ENCODE results near the gene MRM2. TPM values are rescaled to one million over a fixed set of nuclear protein-coding genes. Genes with fewer than 3 reads are reported as not detected.

Gene MRM2
- total RNA-seq, 1 donor from 2014 or later, result 18.9 TPM

- Mint-ChIP-seq H3K4me3 (ENCODE audit: unreplicated experiment) (no peak overlapping the region), H3K27ac (ENCODE audit: unreplicated experiment) (no peak overlapping the region)
Measured at GRCh38 chr7:2202901-2203765, 38.9 kb downstream of the MRM2 start.

GRCh38 chr7:2202361-2202761 is 39.6 kb downstream of the MRM2 start:
- TF ChIP-seq CTCF (IDR thresholded peaks at IDR 0.05), result no peak
- peaks cover 20% of the 10 kb centered on the region for H3K36me3 Mint-ChIP-seq (ENCODE audit: unreplicated experiment)
- no peaks in the 10 kb centered on the region for H3K9me3 Mint-ChIP-seq (ENCODE audit: unreplicated experiment)
- H3K4me3 Mint-ChIP-seq (ENCODE audit: unreplicated experiment), result no peak overlapping the region
- H3K27me3 Mint-ChIP-seq (ENCODE audit: unreplicated experiment), result no peaks in the 10 kb centered on the region
- H3K27ac Mint-ChIP-seq (ENCODE audit: unreplicated experiment), result no peak overlapping the region
- no peak for DNase-seq (ENCODE audit: extremely low spot score, unreplicated experiment)
- peaks cover 24% of the 10 kb centered on the region for H3K4me1 Mint-ChIP-seq (ENCODE audit: unreplicated experiment)

More at GRCh38 chr7:2202901-2203765, 38.9 kb downstream of the MRM2 start:
- Mint-ChIP-seq H3K27me3 (ENCODE audit: unreplicated experiment) (no peaks in the 10 kb centered on the region), H3K4me1 (ENCODE audit: unreplicated experiment) (peaks cover 24% of the 10 kb centered on the region), H3K9me3 (ENCODE audit: unreplicated experiment) (no peaks in the 10 kb centered on the region), H3K36me3 (ENCODE audit: unreplicated experiment) (peaks cover 18% of the 10 kb centered on the region)
- peak; percentile 25 for TF ChIP-seq CTCF (IDR thresholded peaks at IDR 0.05)
- no peak for DNase-seq (ENCODE audit: extremely low spot score, unreplicated experiment)

- Mint-ChIP-seq H3K27me3 (ENCODE audit: unreplicated experiment) (no peaks in the 10 kb centered on the region), H3K36me3 (ENCODE audit: unreplicated experiment) (peaks cover 20% of the 10 kb centered on the region), H3K27ac (ENCODE audit: unreplicated experiment) (no peak overlapping the region), H3K9me3 (ENCODE audit: unreplicated experiment) (no peaks in the 10 kb centered on the region), H3K4me3 (ENCODE audit: unreplicated experiment) (no peak overlapping the region), H3K4me1 (ENCODE audit: unreplicated experiment) (peaks cover 24% of the 10 kb centered on the region)
- DNase-seq (ENCODE audit: extremely low spot score, unreplicated experiment), result no peak
- no peak for TF ChIP-seq CTCF (IDR thresholded peaks at IDR 0.05)
Measured at GRCh38 chr7:2201686-2202360, 40.2 kb downstream of the MRM2 start.

GRCh38 chr7:2201128-2201527 is 40.9 kb downstream of the MRM2 start:
- DNase-seq (ENCODE audit: extremely low spot score, unreplicated experiment), result no peak
- H3K4me1 Mint-ChIP-seq (ENCODE audit: unreplicated experiment), result peaks cover 24% of the 10 kb centered on the region
- peaks cover 20% of the 10 kb centered on the region for H3K36me3 Mint-ChIP-seq (ENCODE audit: unreplicated experiment)
- no peaks in the 10 kb centered on the region for H3K9me3 Mint-ChIP-seq (ENCODE audit: unreplicated experiment)
- no peaks in the 10 kb centered on the region for H3K27me3 Mint-ChIP-seq (ENCODE audit: unreplicated experiment)
- TF ChIP-seq CTCF (IDR thresholded peaks at IDR 0.05), result no peak
- H3K27ac Mint-ChIP-seq (ENCODE audit: unreplicated experiment), result no peak overlapping the region
- no peak overlapping the region for H3K4me3 Mint-ChIP-seq (ENCODE audit: unreplicated experiment)

GRCh38 chr7:2200584-2200980 is 41.4 kb downstream of the MRM2 start:
- H3K27me3 Mint-ChIP-seq (ENCODE audit: unreplicated experiment), result no peaks in the 10 kb centered on the region
- peaks cover 23% of the 10 kb centered on the region for H3K4me1 Mint-ChIP-seq (ENCODE audit: unreplicated experiment)

More at GRCh38 chr7:2200584-2200980, 41.4 kb downstream of the MRM2 start:
- H3K36me3 Mint-ChIP-seq (ENCODE audit: unreplicated experiment), result peaks cover 23% of the 10 kb centered on the region
- no peak for DNase-seq (ENCODE audit: extremely low spot score, unreplicated experiment)
- TF ChIP-seq CTCF (IDR thresholded peaks at IDR 0.05), result no peak
- H3K27ac Mint-ChIP-seq (ENCODE audit: unreplicated experiment), result no peak overlapping the region
- no peak overlapping the region for H3K4me3 Mint-ChIP-seq (ENCODE audit: unreplicated experiment)
- H3K9me3 Mint-ChIP-seq (ENCODE audit: unreplicated experiment), result no peaks in the 10 kb centered on the region

Measured in osteocyte (in vitro differentiated cells).